Measurements from ENCODE around the gene GPR137B. TPM values are rescaled to one million over a fixed set of nuclear protein-coding genes. Genes with fewer than 3 reads are reported as not detected.

GPR137B gene
- total and polyA plus RNA-seq, 2 of the 8 experiments (the other 6 are each of a cell fraction or from before 2014, with no cell fraction given), result 6.9 to 7.7 TPM

GRCh38 chr1:236140705-236141446 is 1.5 kb upstream of the GPR137B start (continued):
- TF ChIP-seq MAX (IDR thresholded peaks at IDR 0.05), result no peak
- no peak for TF ChIP-seq POLR2AphosphoS5 (IDR thresholded peaks at IDR 0.05; ENCODE audit: low read depth, low read length)
- no peak for TF ChIP-seq NANOG (IDR thresholded peaks at IDR 0.05; ENCODE audit: insufficient read depth, low read depth, low read length, poor library complexity, severe bottlenecking)
- peak in 1 of 3 experiments; percentile 13; a peak in 1 of 4 replicates for TF ChIP-seq CTCF (IDR thresholded peaks at IDR 0.05; ENCODE audit: control extremely low read depth in 1 of 3, insufficient read depth in 1 of 3, low read depth in 1 of 3, low read length in 3 of 3)
- no peak for TF ChIP-seq GTF2F1 (IDR thresholded peaks at IDR 0.05; ENCODE audit: borderline replicate concordance, low read depth, low read length)
- no peak for TF ChIP-seq RXRA (IDR thresholded peaks at IDR 0.05; ENCODE audit: insufficient read depth, low read depth, low read length)
- no peak for TF ChIP-seq BRCA1 (IDR thresholded peaks at IDR 0.05; ENCODE audit: low read depth, low read length)
- TF ChIP-seq BCL11A (IDR thresholded peaks at IDR 0.05; ENCODE audit: low read depth in 2 of 2, low read length in 2 of 2), result no peak
- TF ChIP-seq ASH2L (IDR thresholded peaks at IDR 0.05; ENCODE audit: low read length), result no peak
- 0 out of 2 replicates have a peak, but pooled peaks have one; percentile 5 for TF ChIP-seq TAF1 (IDR thresholded peaks at IDR 0.05; ENCODE audit: low read depth, low read length)
